Activated CD4-positive, alpha-beta T cell treated with anti-CD3 and anti-CD28 coated beads for 24 hours (primary cell): ENCODE measurements around the gene RIC1.
A peak's percentile ranks its signal among the peaks of the same experiment; 100 is the strongest.
"Not testable (repeated sequence)": the region's sequence is repeated elsewhere in the genome, so short reads cannot be mapped to it uniquely, and the experiment has no call there.

Source experiments
- DNase-seq, 2 donors: peaks; one replicate each; pipeline ENCODE4 v3.0.0-alpha.2; 2020; ENCODE audit warnings: low read depth in 2 of 2

RIC1 gene, protein sequence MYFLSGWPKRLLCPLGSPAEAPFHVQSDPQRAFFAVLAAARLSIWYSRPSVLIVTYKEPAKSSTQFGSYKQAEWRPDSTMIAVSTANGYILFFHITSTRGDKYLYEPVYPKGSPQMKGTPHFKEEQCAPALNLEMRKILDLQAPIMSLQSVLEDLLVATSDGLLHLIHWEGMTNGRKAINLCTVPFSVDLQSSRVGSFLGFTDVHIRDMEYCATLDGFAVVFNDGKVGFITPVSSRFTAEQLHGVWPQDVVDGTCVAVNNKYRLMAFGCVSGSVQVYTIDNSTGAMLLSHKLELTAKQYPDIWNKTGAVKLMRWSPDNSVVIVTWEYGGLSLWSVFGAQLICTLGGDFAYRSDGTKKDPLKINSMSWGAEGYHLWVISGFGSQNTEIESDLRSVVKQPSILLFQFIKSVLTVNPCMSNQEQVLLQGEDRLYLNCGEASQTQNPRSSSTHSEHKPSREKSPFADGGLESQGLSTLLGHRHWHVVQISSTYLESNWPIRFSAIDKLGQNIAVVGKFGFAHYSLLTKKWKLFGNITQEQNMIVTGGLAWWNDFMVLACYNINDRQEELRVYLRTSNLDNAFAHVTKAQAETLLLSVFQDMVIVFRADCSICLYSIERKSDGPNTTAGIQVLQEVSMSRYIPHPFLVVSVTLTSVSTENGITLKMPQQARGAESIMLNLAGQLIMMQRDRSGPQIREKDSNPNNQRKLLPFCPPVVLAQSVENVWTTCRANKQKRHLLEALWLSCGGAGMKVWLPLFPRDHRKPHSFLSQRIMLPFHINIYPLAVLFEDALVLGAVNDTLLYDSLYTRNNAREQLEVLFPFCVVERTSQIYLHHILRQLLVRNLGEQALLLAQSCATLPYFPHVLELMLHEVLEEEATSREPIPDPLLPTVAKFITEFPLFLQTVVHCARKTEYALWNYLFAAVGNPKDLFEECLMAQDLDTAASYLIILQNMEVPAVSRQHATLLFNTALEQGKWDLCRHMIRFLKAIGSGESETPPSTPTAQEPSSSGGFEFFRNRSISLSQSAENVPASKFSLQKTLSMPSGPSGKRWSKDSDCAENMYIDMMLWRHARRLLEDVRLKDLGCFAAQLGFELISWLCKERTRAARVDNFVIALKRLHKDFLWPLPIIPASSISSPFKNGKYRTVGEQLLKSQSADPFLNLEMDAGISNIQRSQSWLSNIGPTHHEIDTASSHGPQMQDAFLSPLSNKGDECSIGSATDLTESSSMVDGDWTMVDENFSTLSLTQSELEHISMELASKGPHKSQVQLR (N-terminal part only)

DNA sequence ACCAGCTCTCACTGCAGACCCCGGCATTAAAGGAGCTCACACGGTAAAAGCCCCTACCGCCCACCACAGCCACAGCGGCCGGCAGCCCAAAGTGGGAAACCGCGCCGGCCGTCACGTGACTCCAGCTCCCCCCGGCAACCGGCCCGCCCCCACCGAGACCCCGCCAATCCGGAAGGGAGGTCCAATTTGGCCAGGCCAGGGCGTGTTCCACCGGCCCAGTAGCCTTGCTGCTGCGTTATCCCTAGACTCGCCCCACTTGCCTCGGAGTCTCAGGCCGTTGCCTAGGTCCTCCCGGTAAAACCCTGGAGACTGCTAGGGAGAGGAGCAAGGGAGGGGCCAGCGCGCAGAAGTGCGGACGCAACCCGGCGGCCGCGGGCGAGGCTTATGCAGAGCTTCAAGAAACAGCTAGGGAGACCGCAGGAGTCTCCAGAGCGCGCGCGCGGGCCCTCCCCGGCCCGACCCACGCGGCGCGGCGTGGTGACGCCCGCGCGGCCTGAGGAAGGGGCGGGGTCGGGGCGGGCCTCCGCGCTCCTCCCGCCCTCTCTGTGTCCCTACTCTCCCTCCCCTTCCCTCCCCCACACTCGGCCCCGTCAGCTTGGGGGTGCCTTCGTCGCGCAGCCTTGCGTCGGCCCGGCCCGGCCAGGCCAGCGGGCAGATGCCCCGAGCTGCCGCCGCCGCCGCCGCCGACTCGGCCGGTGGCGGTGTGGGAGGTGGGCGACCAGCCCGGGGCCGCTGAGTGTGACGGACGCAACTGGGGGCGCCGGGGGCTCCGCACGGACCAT lies at the start of gene RIC1:
TSS of gene RIC1 (plus strand) at position 578 of the 782 bp plus-strand sequence. CDS start at position 781, 203 bp downstream.
- peak; percentile 77 to 86 for DNase-seq

DNA sequence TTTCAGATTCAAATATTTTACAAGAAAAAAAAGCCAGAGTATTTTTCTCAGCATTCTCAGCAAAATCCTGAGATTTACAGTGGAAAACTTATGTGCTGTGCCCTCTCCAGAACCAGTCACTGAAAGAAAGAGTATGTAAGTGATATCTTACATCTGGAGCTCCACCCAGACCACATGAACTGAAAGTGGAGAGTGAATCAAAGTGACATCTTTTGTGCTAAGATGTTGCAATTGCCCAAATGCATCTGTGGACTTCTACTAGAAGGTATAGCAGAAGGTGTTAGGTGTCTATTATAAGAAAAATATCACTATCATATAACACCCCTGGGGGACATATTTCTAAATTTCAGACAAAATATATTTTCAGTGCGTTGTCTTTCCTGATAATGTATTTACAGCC lies 49.0 kb upstream of the RIC1 start:
- DNase-seq, result no peak

DNA sequence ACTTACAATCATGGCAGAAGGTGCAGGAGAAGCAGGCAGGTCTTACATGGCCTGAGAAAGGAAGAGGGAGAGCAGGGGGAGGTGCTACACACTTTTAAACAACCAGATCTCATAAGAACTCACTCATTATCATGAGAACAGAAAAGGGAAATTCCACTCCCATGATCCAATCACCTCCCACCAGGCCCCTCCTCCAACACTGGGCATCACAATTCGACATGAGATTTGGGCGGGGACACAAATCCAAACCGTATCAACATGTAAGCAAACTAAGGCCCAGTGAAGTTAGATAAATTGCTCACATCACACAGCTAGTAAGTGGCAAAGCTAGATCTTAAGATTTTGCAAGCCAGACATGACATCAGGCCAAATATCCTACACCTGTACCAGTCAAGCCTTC lies 48.3 kb upstream of the RIC1 start:
- DNase-seq, result no peak

DNA sequence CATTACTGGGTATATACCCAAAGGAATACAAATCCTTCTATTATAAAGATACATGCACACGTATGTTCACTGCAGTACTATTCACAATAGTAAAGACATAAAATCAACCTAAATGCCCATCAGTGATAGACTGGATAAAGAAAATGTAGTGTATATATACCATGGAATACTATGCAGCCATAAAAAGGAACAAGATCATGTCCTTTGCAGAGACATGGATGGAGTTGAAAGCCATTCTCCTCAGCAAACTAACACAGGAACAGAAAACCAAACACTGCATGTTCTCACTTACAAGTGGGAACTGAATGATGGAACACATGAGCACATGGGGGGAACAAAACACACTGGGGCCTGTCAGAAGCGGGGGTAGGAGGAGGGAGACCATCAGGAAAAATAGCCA lies 47.2 kb upstream of the RIC1 start:
- DNase-seq, result not testable (repeated sequence)

DNA sequence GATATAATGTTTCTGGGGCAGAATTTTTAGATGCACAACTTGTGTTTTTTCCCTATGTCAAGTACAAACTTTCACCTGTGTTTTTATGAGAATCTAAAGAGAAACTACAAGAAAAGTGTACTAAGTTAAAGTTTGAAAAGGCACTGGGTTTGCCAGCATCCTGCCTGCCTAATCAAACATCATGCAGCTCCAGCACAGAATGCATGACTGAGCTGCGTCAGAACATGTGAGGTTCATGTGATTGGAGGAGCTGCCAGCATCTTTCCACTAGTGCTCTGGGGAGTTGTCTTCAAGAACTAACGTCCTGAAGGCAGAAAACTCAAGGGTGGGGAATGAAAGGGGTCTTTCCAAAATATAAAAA lies 46.1 kb upstream of the RIC1 start:
- no peak for DNase-seq

DNA sequence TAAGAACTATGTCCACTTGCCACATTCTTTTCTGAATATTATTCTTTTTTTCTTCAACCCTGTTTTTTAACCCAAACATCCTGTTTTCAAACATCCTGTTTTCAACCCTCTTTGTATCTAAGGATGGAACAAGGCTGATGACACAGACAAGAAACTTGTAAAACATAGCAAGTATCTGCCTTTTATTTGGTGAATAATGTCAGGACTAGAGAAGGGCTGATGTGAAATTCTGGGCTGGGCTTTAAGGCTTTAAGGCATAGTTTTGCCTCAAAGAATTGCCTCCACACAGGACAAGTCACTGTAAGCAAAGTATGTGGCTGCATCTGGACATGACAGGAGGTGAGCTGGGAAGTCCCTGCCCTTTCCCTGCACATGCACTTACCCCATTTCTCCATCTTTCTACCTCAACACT lies 42.5 kb upstream of the RIC1 start:
- DNase-seq, result no peak

DNA sequence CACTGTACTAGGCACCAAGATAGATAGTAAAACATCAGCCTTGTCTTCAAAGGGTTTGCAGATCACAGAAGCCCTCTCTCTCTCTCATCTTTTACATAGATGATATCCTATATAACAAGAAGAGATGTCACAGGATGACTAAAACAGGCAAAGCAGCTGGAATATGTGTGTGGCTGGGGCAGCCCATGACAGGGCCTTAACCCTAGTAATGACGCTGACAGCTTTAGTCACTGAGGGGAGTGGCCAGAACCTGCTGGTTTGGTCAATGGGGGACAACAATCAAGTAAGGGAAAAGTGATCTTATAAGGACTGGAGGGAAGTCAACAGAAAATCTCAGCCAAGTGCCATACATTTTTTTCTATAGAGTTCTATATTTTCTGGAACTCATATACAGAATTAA lies 41.9 kb upstream of the RIC1 start:
- DNase-seq, result peak; percentile 18 to 31

DNA sequence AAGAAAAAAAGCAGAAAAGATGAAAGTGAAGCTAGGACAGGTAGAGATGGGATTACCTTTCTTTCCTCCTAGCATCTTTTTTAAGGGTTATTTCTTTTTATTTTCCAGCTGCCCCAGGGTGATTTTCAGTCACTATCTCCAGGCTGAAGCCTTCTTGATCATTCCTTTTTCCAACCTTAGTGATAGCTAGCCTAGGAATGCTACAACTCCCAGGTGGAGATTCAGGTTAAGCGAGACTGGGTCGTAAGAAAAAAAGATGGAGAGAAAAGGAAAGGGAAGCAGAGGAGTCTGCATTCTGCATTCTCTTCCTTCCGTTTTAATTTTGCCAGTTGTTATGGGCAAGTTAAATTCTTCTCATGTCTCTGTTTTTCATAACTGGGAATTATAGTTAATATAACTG lies 36.7 kb upstream of the RIC1 start:
- DNase-seq, result no peak

DNA sequence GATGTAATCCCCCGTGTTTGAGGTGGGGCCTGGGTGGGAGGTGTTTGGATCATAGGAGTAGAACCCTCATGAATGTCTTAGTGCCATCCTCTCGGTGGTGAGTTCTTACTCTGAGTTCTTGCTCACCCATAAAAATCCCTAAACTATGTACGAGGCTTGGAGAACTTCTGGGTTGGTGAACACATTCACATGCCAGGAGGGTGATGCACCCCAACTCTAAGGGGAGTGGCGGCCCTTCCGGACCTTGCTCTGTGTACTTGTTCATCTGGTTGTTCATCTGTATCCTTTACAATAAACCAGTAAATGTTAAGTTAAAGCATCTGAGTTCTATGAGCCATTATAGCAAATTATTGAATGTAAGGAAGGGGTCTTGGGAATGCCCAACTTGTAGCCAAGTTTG lies 36.0 kb upstream of the RIC1 start:
- no peak for DNase-seq

DNA sequence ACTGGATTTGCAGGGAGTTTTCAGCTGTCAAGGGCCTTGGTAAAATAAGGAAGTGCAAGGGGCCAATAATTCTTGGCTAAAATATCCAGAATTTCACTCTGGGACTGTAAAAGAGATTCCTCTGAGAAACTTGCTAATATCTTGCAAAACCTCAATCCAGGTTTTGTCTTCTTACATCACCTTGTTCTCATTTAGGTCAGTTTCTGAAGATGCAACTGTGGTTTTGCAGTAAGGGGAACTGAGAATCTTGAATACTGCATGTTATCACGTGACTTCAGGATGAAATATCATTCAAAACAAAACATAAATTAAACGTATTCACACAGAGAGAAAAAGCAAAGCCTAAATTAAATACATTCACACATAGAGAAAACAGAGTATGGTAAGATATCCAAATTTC lies 35.0 kb upstream of the RIC1 start:
- DNase-seq, result no peak

DNA sequence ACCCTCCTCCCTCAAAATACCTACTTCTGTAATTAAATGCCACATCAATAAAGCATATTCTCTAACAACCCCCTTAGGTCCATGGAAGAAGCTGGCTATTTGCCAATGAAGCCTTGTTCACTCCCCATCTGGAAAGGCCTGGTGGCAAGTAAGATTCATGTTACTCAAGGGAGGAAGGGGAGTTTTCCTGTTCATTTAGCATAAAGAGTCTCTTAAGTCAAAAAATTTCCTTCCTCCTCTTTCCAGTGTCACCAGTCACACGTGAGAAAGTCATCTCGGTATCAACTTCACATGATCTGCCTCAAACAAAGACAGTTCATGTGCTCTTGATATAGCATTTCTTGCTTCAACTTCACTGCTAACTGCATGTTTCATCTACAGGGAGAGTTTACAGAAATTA lies 32.7 kb upstream of the RIC1 start:
- DNase-seq, result no peak

DNA sequence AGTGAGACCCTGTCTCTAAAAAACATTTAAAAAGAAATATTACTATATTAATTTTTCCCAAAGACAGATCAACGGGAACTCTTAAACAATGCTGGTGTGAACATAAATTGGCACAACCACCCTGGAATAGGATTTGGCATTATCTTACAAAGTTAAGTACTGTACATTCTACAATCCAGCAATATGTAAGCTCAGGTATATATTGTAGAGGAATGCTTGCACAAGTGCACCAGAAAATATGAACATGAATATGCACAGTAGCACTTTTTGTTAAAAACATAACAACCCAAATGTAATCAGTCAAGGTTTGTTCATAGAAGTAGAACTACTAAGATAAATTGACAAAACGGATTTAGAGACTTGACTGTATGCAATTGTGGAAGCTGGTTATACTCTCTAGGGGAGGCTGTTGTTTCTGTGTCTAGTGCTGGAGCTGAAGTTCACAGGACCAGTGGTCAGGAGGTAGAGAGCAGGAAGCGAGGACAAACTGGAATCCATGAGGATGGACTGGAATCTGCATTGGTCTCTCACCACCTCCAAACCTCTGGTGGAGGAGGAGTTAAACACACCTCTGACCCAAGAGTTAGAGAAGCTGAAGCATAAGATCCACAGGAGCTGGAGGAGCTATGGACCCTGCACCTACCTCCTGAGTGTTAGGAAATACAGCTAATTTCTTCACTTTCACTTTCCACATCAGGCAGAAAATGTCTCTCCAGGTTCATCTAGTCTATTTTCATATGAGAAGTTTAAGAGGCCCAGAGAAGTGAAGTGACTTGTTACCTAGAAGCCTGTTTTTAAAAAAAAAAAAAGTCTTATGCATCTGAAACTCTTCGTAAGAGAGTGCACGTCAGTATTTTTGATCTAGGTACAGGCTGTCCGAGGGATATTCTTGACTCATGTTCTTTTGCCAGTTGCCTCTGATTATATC lies 20.3 kb upstream of the RIC1 start:
- no peak for DNase-seq

DNA sequence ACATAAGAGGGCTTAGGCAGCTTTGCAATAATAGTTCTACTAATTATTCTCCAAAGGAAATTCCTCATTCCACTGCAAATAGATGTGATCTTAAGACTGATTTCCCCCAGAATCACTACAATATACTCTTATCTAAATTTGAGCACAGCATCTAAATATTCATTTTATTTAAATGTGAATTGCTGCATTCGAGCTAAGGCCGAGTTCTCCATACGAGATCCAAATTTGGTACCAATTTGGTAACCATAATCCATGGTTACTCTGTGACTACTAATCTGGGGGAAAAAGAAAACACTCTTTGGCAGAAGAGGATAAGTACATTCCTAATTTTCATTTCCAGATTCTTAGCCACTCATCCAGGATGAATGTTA lies 19.7 kb upstream of the RIC1 start:
- no peak for DNase-seq

DNA sequence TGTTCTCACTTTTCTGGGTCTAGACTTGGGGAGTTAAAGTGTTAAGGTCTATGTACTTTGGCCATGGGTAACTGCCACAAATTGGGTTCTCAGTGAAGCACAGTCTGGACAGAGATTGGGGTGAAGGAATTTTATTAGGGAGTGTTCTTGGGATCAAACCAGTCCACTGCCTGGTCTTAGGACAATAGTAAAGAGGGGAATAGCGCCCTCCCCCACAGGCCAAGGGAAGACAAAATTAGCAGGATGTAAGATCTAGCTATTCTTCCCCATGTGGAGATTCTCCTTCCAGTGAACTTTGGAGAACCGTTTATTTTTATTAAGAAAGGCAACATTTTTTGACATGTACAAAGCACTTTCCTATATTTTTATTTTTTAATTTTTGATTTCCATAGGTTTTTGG lies 18.4 kb upstream of the RIC1 start:
- no peak for DNase-seq

DNA sequence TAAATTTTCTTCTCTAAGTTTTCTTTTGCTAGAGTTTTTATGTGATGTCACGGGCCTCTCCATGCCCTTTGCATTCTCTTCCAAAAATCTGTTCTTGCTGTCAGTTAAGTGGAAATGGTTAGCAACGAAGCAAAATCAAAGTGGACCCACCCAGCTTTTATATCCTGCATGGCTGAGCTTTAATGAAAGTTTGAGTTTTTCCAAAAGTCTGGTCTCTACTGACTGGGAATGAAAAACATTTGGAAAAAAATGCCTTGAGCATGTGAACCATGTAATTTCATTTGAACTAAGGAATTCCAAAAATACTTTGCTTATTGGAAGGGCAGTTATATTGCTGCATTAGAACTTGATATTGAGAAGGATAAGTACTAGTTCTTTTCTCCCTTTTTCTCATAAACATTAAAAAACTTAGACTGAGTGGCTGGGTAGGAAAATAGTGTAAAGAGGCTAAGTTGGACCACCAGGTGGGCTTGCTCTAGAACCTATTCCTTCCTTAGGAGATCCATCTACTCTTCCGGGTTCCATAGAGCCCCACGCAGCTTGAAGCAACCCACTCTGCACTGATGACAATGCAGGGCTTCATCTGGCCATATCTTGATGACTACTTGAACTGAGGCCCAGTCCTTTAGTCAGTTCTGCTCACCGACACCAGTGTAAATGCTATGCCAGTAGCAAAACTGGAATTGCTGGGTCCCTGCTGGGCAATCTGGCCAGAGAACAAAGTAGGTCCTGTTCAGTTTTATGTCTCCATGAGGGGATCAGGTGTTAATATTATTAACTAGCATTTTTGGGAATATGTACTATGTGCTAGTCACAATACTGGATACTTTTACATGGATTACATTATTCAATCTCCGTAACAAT lies 17.4 kb upstream of the RIC1 start:
- DNase-seq, result no peak

DNA sequence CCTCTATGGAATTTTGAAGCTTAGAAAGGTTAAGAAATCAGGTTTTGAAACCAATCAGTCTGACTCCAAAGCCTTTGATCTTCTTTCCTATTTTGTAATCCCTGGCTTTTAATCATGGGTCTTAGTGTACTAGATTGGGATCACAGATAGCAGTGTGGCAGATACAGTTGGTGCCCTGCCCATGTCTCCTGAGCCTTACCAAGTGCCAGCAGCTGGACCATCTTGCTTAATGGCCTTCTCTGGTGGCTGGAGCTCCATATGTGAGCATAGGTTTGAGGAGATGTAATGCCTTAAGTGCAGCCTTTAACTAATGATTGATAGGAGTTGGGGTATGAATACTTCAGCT lies 16.7 kb upstream of the RIC1 start:
- DNase-seq, result no peak

DNA sequence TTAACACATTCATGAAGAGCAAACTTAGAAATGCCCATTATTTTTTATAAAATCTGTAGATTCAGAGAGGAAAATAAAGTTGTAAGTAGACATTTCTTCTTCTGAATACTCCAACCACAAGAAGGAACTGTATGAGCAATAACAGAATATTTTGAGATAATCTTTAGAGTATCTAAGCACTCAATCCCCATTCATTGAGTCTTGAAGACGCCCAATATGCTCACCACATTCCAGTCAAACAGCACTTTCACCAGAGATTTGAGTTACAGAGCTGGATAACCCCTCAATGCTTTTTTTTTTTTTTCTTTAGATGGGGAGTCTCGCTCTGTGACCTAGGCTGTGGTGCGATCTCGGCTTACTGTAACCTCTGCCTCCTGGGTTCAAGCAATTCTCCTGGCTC lies 14.7 kb upstream of the RIC1 start:
- DNase-seq, result no peak

DNA sequence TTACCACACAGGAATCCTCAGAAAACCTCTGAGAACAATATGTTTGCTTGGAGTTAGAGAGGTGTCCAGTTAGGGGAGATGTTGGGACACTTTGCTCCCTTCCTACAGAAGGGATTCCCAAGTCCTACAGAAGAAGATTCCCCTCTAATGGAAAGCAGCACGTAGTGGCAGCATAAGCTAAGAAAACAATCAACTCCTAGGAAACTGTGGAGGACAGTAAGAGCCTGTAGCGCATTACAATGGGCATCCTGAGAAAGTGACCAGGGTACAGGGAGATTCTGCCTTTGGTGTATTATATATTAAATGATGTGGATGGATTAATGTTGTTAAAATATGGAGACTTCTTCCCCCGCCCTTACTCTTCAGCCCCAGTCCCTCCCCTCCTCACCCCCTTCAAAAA lies 13.9 kb upstream of the RIC1 start:
- no peak for DNase-seq

DNA sequence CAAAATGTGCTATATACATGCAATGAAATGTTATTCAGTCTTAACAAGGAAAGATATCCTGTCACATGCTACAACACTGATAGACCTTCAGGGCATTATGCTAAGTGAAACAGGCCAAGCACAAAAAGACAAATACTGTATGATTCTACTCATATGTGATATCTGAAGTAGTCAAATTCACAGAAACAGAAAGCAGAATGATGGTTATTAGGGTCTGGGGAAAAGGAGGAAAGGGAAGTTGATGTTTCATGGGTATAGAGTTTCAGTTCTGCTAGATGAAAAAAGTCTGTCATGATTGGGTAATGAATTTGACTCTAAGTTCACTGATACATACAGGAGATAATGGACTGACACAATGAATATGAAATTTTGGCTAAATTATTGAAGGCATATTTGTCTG lies 11.2 kb upstream of the RIC1 start:
- no peak for DNase-seq

DNA sequence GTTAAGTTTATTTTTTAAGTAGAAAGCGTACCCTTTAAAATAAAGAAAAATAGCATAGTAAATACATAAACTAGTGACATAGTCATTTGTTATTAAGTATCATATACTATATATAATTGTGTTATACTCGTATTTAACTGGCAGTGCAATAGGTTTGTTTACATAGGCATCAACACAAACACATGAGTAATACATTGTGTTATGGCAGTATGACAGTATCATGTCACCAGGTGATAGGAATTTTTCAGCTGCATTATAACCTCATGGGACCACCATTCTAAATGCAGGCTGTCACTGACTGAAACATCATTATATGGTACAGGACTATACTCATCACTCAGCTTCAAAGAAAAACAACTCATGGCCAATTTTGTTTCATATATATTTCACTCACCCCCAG lies 8.4 kb upstream of the RIC1 start:
- DNase-seq, result no peak
